GM23338 (cell line): Measurements from ENCODE around the gene FBLN1.

ENCODE experiments used
- CREB1 ChIP-seq: fragments of 250-450 bp; sonication (Bioruptor Pico); IDR thresholded peaks from 2 replicates; pipeline ENCODE4 v1.5.0; 2020; ENCODE audit warnings: low read depth, mild to moderate bottlenecking, moderate library complexity
- CTCF ChIP-seq, 2 experiments: fragments of 200-600 bp in 1 of 2; sonication (generic) in 1 of 2; conservative IDR thresholded peaks; 2 replicates each; pipeline versions ENCODE4 v1.5.1 to v1.6.1; 2016 to 2017; ENCODE audit warnings: antibody characterized with exemption in 2 of 2, low read depth in 2 of 2, mild to moderate bottlenecking in 2 of 2, moderate library complexity in 1 of 2
- EZH2 ChIP-seq: fragments of 200-600 bp; sonication (generic); IDR thresholded peaks from one replicate; pipeline ENCODE4 v1.8.0; 2017; ENCODE audit warnings: antibody characterized with exemption, mild to moderate bottlenecking, low read depth; ENCODE audit not compliant: unreplicated experiment
- EZH2phosphoT487 ChIP-seq: fragments of 200-600 bp; sonication (generic); IDR thresholded peaks from one replicate; pipeline ENCODE4 v1.8.1; 2018; ENCODE audit warnings: antibody characterized with exemption; ENCODE audit not compliant: unreplicated experiment
- POLR2AphosphoS5 ChIP-seq: IDR thresholded peaks from 2 replicates; pipeline ENCODE4 v1.6.1; 2016; ENCODE audit warnings: antibody characterized with exemption, low read depth
- REST ChIP-seq: IDR thresholded peaks from one replicate; pipeline ENCODE4 v1.6.1; 2018; ENCODE audit warnings: antibody characterized with exemption; ENCODE audit not compliant: unreplicated experiment
- STAT1 ChIP-seq: IDR thresholded peaks from one replicate; pipeline ENCODE4 v1.6.1; 2016; ENCODE audit warnings: antibody characterized with exemption; ENCODE audit not compliant: unreplicated experiment
- ZNF114 ChIP-seq: fragments of 250-450 bp; sonication (Bioruptor Pico); IDR thresholded peaks from 2 replicates; pipeline ENCODE4 v1.5.0; 2020; ENCODE audit warnings: mild to moderate bottlenecking, moderate library complexity
- TF ChIP-seq, protein P1 (sequence below): IDR thresholded peaks from 2 replicates; pipeline ENCODE4 v1.6.1; 2016; ENCODE audit warnings: antibody characterized with exemption

DNA sequence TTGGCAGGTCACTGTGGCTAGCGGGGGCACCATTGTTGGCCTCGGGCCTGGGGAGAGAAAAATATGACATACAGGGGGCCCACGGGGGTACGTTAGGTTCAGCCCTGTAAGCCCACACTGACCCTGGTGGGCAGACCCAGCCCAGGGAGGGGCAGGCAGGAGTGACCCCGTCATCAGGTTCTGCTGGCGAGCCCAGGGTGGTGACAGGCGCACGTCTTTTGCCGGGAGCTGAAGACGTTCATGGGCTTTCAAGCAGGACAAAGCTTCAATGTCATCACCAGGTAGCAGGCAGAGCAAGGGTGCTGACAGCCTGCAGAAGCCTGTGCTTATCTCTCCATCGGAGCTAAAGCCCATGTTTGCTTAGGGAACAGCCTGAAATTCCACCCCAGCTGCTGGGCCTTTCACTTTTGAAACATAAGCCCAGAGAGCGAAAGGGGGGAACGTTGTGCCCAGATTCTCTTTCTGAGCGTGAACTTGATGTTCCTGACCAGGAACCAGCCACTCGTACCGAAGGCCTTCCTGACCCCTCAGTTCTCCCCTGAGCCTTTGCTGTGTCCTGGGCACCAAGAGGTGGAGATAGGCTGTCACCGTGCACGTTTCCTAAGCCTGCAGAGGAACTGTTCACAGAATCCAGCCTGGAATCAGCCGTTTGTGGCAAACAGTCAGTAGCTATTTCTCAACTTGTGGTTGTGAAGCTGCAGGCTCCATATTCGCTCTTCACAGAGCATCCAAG, 94.9 kb downstream of the FBLN1 start:
- no peak for TF ChIP-seq EZH2
- no peak for TF ChIP-seq CTCF (conservative IDR thresholded peaks at IDR 0.05; ENCODE audit: low read depth in 2 of 2)
- no peak for TF ChIP-seq ZNF114 (CRISPR knock-in tag)
- no peak for TF ChIP-seq REST
- TF ChIP-seq POLR2AphosphoS5, result no peak
- TF ChIP-seq, protein P1, sequence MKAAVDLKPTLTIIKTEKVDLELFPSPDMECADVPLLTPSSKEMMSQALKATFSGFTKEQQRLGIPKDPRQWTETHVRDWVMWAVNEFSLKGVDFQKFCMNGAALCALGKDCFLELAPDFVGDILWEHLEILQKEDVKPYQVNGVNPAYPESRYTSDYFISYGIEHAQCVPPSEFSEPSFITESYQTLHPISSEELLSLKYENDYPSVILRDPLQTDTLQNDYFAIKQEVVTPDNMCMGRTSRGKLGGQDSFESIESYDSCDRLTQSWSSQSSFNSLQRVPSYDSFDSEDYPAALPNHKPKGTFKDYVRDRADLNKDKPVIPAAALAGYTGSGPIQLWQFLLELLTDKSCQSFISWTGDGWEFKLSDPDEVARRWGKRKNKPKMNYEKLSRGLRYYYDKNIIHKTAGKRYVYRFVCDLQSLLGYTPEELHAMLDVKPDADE, result no peak
- no peak for TF ChIP-seq STAT1
- TF ChIP-seq EZH2phosphoT487, result no peak
- TF ChIP-seq CREB1, result no peak
